MG63 (cell line): ENCODE results near the gene P2RX2. TPM values are rescaled to one million over a fixed set of nuclear protein-coding genes. Genes with fewer than 3 reads are reported as not detected.
"Not testable (repeated sequence)": the region's sequence is repeated elsewhere in the genome, so short reads cannot be mapped to it uniquely, and the experiment has no call there.

Source experiments
- DNase-seq: peaks from one replicate; pipeline ENCODE4 v3.0.0-alpha.2; 2020
- H3K27me3 ChIP-seq: fragments of 250-450 bp; sonication (Bioruptor Pico); 2 replicates; pipeline ENCODE4 v1.5.1; 2020; ENCODE audit warnings: mild to moderate bottlenecking, moderate library complexity
- H3K36me3 ChIP-seq: fragments of 250-450 bp; sonication (Bioruptor Pico); 2 replicates; pipeline ENCODE4 v1.5.1; 2020; ENCODE audit warnings: mild to moderate bottlenecking, moderate library complexity
- H3K4me3 ChIP-seq: fragments of 250-450 bp; sonication (Bioruptor Pico); 2 replicates; pipeline ENCODE4 v1.5.1; 2020; ENCODE audit warnings: mild to moderate bottlenecking, moderate library complexity
- H3K9me3 ChIP-seq: fragments of 250-450 bp; sonication (Bioruptor Pico); 2 replicates; pipeline ENCODE4 v1.5.1; 2020; ENCODE audit warnings: mild to moderate bottlenecking, moderate library complexity
- total RNA-seq: library from RNA; depleted of rRNA; stranded (reverse); fragments of >200 nt; shearing (Covaris generic); gene quantifications from 2 replicates; pipeline ENCODE4 v1.2.3, GENCODE V29; 2014; ENCODE audit warnings: low replicate concordance

P2RX2 gene
- total RNA-seq, 1 experiment from 2014 or later: not detected

- H3K36me3 ChIP-seq: no peaks in the 10 kb centered on the region
- no peak for DNase-seq
- H3K9me3 ChIP-seq: no peaks in the 10 kb centered on the region
- H3K4me3 ChIP-seq: no peak overlapping the region
- H3K27me3 ChIP-seq: peaks cover 12% of the 10 kb centered on the region; the same call in 1 of the 2 replicates
These were observed 23.4 kb upstream of the P2RX2 start for GRCh38 chr12:132595183-132595582.

DNA sequence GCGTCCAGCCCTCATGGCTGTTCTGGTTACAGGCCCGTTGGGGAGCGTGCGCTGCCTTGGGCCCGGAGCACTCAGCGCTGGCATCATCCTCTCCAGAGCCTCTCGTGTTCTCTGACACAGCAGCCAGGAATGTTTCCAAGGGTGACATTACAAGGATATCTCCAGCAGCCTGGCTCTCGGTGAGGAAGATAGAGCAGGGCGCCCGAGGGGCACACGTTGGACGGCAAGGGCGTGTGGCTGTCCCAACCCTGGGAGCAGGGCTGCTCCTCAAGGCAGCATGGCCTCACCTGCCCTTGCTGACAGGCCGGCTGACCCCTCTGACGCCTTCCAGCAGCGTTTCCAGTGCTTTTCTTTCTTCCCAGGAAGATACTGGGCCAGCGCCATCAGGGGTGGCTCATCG lies 22.6 kb upstream of the P2RX2 start:
- DNase-seq: peak; percentile 50
- peaks cover 9% of the 10 kb centered on the region; the same call in 1 of the 2 replicates for H3K27me3 ChIP-seq
- no peaks in the 10 kb centered on the region for H3K9me3 ChIP-seq
- H3K36me3 ChIP-seq: no peaks in the 10 kb centered on the region
- no peak overlapping the region for H3K4me3 ChIP-seq

DNA sequence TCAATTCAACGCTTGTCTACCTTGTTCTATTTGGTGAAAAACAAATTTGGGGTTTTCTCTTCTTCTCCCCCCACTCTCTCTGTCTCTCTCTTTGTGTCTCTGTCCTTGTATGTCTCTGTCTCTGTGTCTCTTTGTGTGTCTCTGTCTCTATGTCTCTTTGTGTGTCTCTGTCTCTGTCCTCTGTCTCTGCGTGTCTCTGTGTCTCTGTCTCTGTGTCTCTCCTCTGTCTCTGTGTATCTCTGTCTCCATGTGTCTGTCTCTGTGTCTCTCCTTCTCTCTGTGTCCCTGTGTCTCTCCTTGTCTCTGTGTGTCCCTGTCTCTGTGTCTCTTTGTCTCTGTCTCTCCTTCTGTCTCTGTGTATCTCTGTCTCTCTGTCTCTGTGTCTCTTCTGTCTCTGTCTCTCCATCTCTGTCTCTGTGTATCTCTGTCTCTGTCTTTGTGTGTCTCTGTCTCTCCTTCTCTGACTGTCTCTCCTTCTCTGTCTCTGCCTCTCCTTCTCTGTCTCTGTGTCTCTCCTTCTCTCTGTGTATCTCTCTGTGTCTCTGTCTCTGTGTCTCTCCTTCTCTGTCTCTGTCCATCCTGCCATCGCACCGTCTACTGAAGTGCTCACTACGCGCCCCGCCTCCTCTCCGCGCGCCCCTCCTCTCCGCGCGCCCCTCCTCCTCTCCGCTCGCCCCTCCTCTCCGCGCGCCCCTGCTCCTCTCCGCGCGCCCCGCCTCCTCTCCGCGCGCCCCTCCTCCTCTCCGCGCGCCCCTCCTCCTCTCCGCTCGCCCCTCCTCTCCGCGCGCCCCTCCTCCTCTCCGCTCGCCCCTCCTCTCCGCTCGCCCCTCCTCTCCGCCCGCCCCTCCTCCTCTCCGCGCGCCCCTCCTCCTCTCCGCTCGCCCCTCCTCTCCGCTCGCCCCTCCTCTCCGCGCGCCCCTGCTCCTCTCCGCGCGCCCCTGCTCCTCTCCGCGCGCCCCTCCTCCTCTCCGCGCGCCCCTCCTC lies 21.0 kb upstream of the P2RX2 start:
- Histone ChIP-seq H3K9me3 (no peaks in the 10 kb centered on the region), H3K36me3 (no peaks in the 10 kb centered on the region), H3K27me3 (peaks cover 6% of the 10 kb centered on the region; the same call in 1 of the 2 replicates), H3K4me3 (peak overlapping the region; percentile 48)
- peak; percentile 43 for DNase-seq

DNA sequence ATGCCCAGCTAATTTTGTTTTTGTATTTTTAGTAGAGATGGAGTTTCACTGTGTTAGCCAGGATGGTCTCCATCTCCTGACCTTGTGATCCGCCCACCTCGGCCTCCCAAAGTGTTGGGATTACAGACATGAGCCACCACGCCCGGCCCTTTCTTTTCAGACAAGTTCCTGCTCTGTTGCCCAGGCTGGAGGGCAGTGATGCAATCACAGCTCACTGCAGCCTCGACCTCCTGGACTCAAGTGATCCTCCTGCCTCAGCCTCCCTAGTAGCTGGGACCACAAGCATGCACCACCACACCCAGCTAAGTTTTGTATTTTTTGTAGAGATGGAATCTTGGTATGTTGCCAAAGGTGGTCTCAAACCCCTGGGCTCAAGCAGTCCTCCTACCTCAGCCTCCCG lies 19.1 kb upstream of the P2RX2 start:
- not testable (repeated sequence) for H3K27me3 ChIP-seq, H3K9me3 ChIP-seq, H3K4me3 ChIP-seq, H3K36me3 ChIP-seq, DNase-seq

GRCh38 chr12:132600048-132601032 lies 18.2 kb upstream of the P2RX2 start:
- Histone ChIP-seq H3K27me3 (peaks cover 6% of the 10 kb centered on the region; the same call in 1 of the 2 replicates), H3K36me3 (no peaks in the 10 kb centered on the region), H3K9me3 (no peaks in the 10 kb centered on the region), H3K4me3 (peak overlapping the region; percentile 41)
- DNase-seq: peak; percentile 75

GRCh38 chr12:132601171-132601883 lies 17.2 kb upstream of the P2RX2 start:
- Histone ChIP-seq H3K9me3 (no peaks in the 10 kb centered on the region), H3K4me3 (no peak overlapping the region), H3K36me3 (no peaks in the 10 kb centered on the region), H3K27me3 (peaks cover 9% of the 10 kb centered on the region; the same call in 1 of the 2 replicates)
- DNase-seq: no peak

DNA sequence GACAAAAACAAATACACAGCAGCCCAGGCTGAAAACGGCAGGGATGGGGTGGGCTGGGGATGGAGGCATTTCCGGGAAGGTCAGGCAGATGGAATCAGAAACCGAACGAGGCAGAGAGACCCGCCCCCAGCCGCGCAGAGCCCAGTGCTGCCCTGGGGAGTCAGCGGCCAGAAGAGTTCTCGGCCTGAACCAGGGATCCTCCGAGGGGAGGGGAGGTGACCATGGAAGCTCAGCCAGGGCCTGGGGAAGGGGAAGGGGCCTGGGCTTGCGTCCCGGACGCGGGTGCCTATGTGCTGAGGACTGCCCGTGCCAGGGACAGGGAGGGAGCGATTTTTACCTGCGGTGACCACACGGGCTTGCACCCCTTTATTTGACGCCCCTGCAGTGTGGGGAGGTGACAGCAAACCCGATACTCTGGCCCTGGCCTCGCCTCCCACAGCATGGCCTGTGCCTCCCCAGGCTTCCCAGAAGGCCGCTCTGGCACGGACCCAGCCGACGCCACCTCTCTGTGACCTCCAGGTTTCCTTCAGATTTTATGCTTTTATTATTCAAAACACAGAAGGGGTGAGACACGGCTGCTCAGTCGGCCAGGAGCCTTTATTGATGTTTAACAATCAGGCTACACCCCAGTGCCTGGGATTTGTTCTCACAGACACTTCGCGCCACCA lies 15.9 kb upstream of the P2RX2 start:
- H3K27me3 ChIP-seq: peaks cover 15% of the 10 kb centered on the region; the same call in 1 of the 2 replicates
- H3K4me3 ChIP-seq: no peak overlapping the region
- no peaks in the 10 kb centered on the region for H3K9me3 ChIP-seq
- H3K36me3 ChIP-seq: no peaks in the 10 kb centered on the region
- DNase-seq: no peak

DNA sequence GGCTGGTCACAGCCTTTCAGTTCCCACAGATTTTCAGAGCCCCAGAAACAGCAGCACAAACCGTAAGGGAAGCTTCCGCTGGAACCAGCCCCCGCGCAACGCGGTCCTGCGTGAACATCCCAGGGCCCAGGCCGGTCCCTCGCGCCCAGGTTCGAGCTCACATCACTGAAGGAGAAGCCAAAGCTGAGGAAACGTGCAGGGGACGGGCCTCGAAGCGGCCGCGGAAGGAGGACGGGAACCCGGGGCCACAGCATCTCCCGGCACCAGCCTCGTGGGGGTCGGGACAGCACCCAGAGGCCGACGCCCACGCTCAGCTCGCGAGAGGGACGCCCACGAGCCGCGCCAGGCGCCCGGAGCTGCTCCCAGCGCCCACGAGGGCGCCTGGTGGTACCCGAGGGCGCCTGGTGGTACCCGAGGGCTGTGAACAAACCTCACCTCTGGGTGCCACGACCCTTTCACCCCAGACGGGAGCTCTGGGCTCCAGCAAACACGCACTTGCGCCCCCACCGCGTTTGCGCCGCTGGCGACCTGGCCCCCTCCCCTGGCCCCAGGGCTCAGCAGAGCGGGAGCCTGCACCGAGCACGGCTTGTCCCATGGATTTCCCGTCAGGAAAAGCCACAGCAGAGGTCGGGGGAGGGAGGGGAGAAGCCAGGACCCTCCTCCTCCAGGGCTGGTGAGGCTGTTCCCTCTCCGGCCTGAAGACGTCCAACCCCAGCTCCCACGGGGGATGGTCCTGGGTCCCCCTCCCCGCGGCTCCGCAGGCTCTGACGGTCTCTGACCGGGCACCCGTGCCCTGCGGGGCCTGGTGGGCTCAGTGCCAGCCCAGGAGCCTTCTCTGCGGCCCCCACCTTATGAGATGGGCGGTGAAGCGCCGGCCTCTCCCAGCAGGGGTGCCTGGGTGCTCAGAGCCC lies 15.1 kb upstream of the P2RX2 start:
- DNase-seq: no peak
- Histone ChIP-seq H3K36me3 (no peaks in the 10 kb centered on the region), H3K27me3 (peaks cover 15% of the 10 kb centered on the region; the same call in 1 of the 2 replicates), H3K4me3 (no peak overlapping the region), H3K9me3 (no peaks in the 10 kb centered on the region)

DNA sequence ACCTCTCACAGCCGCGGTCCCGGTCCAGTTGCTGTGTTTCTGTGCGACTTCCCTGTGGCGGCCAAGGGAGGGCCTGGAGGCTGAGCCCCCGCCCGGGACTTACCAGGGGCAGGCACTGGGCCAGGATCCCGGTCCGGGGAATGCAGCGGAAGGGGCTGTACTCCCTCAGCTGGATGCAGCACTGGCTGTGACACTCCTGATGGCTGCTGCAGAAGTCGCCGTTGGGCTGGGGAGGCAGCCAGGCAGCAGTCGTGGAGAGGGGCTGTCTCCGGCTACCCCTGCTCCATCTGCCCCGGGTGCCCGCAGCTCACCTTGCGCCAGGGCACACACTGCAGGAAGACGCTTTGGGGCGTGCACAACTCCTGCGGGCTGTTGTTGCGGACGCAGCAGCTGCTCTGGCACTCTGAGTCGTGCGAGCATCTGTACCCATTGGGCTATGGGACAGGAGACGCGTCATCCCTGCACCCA lies 14.4 kb upstream of the P2RX2 start:
- DNase-seq: no peak
- H3K9me3 ChIP-seq: no peaks in the 10 kb centered on the region
- H3K36me3 ChIP-seq: no peaks in the 10 kb centered on the region
- H3K27me3 ChIP-seq: peaks cover 12% of the 10 kb centered on the region; the same call in 1 of the 2 replicates
- no peak overlapping the region for H3K4me3 ChIP-seq

- Histone ChIP-seq H3K4me3 (no peak overlapping the region), H3K27me3 (peaks cover 12% of the 10 kb centered on the region), H3K36me3 (no peaks in the 10 kb centered on the region), H3K9me3 (no peaks in the 10 kb centered on the region)
- DNase-seq: no peak
These were observed 13.7 kb upstream of the P2RX2 start for GRCh38 chr12:132604668-132605441.

GRCh38 chr12:132605892-132606291 lies 12.7 kb upstream of the P2RX2 start:
- no peak for DNase-seq
- H3K4me3 ChIP-seq: no peak overlapping the region
- no peaks in the 10 kb centered on the region for H3K36me3 ChIP-seq
- H3K9me3 ChIP-seq: no peaks in the 10 kb centered on the region
- peaks cover 16% of the 10 kb centered on the region for H3K27me3 ChIP-seq

GRCh38 chr12:132606466-132606865 lies 12.1 kb upstream of the P2RX2 start:
- no peak for DNase-seq
- no peaks in the 10 kb centered on the region for H3K36me3 ChIP-seq
- H3K9me3 ChIP-seq: no peaks in the 10 kb centered on the region
- H3K4me3 ChIP-seq: no peak overlapping the region
- peaks cover 16% of the 10 kb centered on the region for H3K27me3 ChIP-seq

GRCh38 chr12:132606927-132607326 lies 11.6 kb upstream of the P2RX2 start:
- Histone ChIP-seq H3K27me3 (peaks cover 16% of the 10 kb centered on the region), H3K36me3 (no peaks in the 10 kb centered on the region), H3K4me3 (no peak overlapping the region), H3K9me3 (no peaks in the 10 kb centered on the region)
- DNase-seq: no peak
